Right cardiac atrium (tissue), 5 donors: Measurements from ENCODE around the gene C14orf132. TPM values are rescaled to one million over a fixed set of nuclear protein-coding genes. Genes with fewer than 3 reads are reported as not detected.
A peak's percentile ranks its signal among the peaks of the same experiment; 100 is the strongest.

Source experiments
- ATAC-seq, 2 donors: fragments of 200-7000 bp; cut with Tn5 transposase; one replicate each; pipeline versions ENCODE4 v1.8.0 to v1.9.1; 2020; ENCODE audit warnings: moderate library complexity in 2 of 2, mild to moderate bottlenecking in 1 of 2
- DNase-seq, 3 donors: peaks; one replicate each; pipeline ENCODE4 v3.0.0-alpha.2; 2020
- H3K27ac ChIP-seq: one replicate; pipeline ENCODE4 v1.5.1; 2013; ENCODE audit warnings: mild to moderate bottlenecking, low read length, control low read depth, moderate library complexity
- H3K27me3 ChIP-seq: one replicate; pipeline ENCODE4 v1.6.1; 2013; ENCODE audit not compliant: control insufficient read depth, insufficient read depth
- H3K4me1 ChIP-seq: one replicate; pipeline ENCODE4 v1.6.1; 2013; ENCODE audit warnings: low read length; ENCODE audit not compliant: control insufficient read depth, insufficient read depth
- H3K4me3 ChIP-seq: one replicate; pipeline ENCODE4 v1.5.1; 2013; ENCODE audit warnings: low read length, control low read depth
- H3K9me3 ChIP-seq: one replicate; pipeline ENCODE4 v1.6.1; 2013; ENCODE audit warnings: low read length; ENCODE audit not compliant: control insufficient read depth
- WGBS: extraction: QIAGEN DNeasy Blood & Tissue Kit; methylation state at CpG from one replicate; pipeline ENCODE4 v1.1.7; 2013; 5-methylcytosine and 5-hydroxymethylcytosine counted together
- intact Hi-C, 4 donors: fragments of 100-400 bp; cut with DNase I; formaldehyde crosslinking; loops; one replicate each; pipeline versions ENCODE4 v1.11.0 to v1.14.0; 2022 to 2023
- polyA plus RNA-seq: library from polyadenylated mRNA; stranded (reverse); fragments of 200-250 nt; gene quantifications from one replicate; pipeline ENCODE4 v1.2.3, GENCODE V29; 2013
- total RNA-seq, 4 donors: library from RNA; stranded (reverse); fragmentation: NEBNext Ultra II Directional; extraction: Animal tissue kit (Norgen Biotek cat#: 25700); gene quantifications; one replicate each; pipeline ENCODE4 v1.2.1, GENCODE V29; 2021
- donor health status: healthy with polysubstance abuse.
- donor health status: DM: no; HTN: yes; CAD: no.
- donor health status: DM: no; HTN: no; CAD: no.
- donor health status: DM: no; HTN: yes; CAD: no; lungs with severe emphysema.
- donor health status: DM: yes; HTN: yes; CAD: no.

The C14orf132 gene
- total and polyA plus RNA-seq, 5 donors: 2.9 to 5.3 (median 4.4) TPM

DNA sequence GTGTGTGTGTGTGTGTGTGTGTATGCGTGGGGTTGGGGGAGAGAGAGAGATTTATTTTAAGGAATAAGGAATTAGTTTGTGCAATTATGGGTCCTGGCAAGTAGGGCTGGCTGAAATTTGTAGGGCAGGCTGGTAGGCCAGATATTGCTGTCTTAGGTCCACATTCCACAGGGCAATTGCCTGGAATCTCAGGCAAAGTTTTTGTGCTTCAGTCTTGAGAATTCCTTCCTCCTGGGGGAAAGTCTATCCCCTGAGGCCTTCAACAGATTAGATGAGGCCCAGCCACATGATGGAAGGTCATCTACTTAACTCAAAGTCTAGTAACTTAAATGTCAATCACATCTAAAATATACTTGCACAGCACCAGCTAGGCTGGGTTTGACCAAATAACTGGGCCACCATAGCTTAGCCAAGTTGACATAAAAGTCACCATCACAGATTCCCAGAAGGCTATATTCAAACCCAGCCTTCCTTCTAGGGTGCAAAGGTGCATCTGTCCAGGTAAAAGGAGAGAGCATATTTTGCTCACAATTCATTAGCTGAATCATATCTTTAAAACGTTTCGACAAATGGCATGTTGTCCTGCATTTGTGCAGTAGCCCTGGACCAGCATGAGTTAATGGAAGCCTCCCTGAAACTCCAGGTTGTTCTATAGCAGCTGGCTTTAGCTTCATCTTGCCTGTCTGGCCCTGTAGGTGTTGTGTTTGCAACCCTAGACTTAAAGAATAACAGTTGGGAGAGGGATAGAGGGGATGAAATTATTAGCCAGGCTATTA lies 63.1 kb downstream of the C14orf132 start:
- Histone ChIP-seq H3K4me1 (no peaks in the 10 kb centered on the region), H3K27me3 (no peaks in the 10 kb centered on the region), H3K27ac (no peak overlapping the region), H3K9me3 (no peaks in the 10 kb centered on the region), H3K4me3 (no peak overlapping the region)
- no peak for ATAC-seq
- no peak for DNase-seq
- 68% methylated on average over 3 of the region's 3 CpGs for WGBS
- intact Hi-C loops: loop anchor here in 2 of 4 donors (5.0 to 10.0 kb wide), 2 partner anchors 170 to 323 kb away; no protein-coding TSS in a partner anchor

- Histone ChIP-seq H3K9me3 (no peaks in the 10 kb centered on the region), H3K4me3 (no peak overlapping the region), H3K27me3 (no peaks in the 10 kb centered on the region), H3K27ac (no peak overlapping the region), H3K4me1 (no peaks in the 10 kb centered on the region)
- DNase-seq: no peak
- WGBS: 85% methylated on average over 2 of the region's 2 CpGs
- intact Hi-C loops: loop anchor here in 2 of 4 donors (5.0 to 10.0 kb wide), 2 partner anchors 169 to 322 kb away; no protein-coding TSS in a partner anchor
- no peak for ATAC-seq
These were observed 63.9 kb downstream of the C14orf132 start for GRCh38 chr14:96103075-96103474.

DNA sequence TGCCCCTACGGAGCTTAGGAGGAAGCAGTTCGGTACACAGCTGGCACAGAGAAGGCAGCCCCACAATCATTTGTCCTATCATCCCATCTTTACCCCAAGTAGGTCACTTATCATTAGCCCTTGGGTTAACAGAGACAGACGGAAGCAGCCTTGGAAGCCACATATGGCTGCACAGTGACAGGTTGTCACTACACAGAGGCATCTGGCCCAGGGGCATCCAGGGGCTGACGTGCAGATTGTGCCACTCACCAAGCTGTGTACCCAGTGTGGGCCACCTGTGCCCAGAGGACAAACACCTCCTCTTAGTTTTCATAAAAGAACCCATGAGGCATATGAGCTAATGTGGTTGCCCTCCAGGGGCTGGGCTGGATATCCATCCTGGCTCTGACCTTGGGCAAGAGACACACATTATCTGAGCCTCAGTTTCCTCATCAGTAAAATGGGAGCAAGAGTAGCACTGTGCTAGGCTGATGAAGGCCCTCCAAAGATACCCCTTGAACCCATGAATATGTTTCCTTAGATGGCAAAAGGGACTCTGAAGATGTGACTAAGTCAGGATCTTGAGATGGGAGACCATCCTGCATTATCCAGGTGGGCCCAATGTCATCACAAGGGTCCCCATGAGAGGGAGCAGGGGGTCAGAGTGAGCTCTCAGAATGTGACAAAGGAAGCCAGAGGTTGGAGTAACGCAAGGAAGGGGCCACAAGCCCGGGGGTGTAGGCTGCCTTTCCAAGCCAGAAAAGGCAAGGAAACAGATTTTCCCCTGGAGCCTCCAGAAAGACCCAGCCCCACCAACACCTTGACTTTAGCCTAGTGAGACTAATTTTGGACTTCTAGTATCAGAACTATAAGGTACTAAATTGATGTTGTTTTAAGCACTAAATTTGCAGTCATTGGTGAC lies 64.6 kb downstream of the C14orf132 start:
- H3K27me3 ChIP-seq: no peaks in the 10 kb centered on the region
- no peak overlapping the region for H3K27ac ChIP-seq
- DNase-seq (no peak), ATAC-seq (no peak)
- WGBS: 93% methylated on average over 6 of the region's 6 CpGs
- H3K9me3 ChIP-seq: no peaks in the 10 kb centered on the region
- no peaks in the 10 kb centered on the region for H3K4me1 ChIP-seq
- H3K4me3 ChIP-seq: no peak overlapping the region
- intact Hi-C loops: loop anchor here in 2 of 4 donors (5.0 to 10.0 kb wide), 2 partner anchors 168 to 321 kb away; no protein-coding TSS in a partner anchor

DNA sequence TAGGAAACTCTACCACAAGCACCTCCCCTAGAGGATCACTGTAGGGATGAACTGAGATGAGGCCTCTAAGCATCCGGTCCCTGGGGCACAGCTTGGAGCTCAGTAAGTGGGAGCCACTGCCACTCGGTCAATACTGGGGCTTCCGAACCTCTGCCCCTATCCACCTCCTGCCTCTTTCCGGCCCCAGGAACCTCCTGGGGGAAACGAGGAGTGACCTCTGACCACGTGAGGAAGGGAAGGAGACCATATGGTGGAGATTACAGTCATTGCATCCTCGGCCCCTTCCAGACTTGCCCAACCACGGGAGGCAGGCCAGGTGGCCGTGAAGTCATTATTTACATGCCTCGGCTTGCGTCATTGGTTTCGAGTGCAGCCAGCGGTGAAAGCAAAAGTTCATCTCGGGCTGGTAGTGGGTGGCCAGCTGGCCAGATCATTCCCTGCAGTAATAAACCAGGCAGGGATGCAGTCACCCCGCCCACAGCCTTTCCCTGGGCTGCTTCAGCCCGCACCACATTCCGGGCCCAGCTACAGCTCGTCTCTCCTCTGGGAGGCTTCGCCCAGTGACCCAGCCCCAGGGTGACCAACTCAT lies 65.4 kb downstream of the C14orf132 start:
- ATAC-seq: peak; percentile 68 to 70
- H3K27me3 ChIP-seq: no peaks in the 10 kb centered on the region
- no peaks in the 10 kb centered on the region for H3K4me1 ChIP-seq
- H3K4me3 ChIP-seq: no peak overlapping the region
- peak; percentile 66 to 86 (median 72) for DNase-seq
- intact Hi-C loops: loop anchor here in 2 of 4 donors (5.0 to 10.0 kb wide), 2 partner anchors 168 to 320 kb away; no protein-coding TSS in a partner anchor
- WGBS: 60% methylated on average over 19 of the region's 19 CpGs
- H3K27ac ChIP-seq: no peak overlapping the region
- no peaks in the 10 kb centered on the region for H3K9me3 ChIP-seq

- Histone ChIP-seq H3K27ac (no peak overlapping the region), H3K9me3 (no peaks in the 10 kb centered on the region), H3K27me3 (no peaks in the 10 kb centered on the region), H3K4me1 (no peaks in the 10 kb centered on the region), H3K4me3 (no peak overlapping the region)
- intact Hi-C loops: loop anchor here in 1 of 4 donors (10.0 kb wide), 1 partner anchor 319 kb away; no protein-coding TSS in a partner anchor
- DNase-seq: no peak
- 77% methylated on average over 16 of the region's 16 CpGs for WGBS
- peak in 1 of 2 donors; percentile 8 for ATAC-seq
These were observed 66.1 kb downstream of the C14orf132 start for GRCh38 chr14:96105089-96105925.

DNA sequence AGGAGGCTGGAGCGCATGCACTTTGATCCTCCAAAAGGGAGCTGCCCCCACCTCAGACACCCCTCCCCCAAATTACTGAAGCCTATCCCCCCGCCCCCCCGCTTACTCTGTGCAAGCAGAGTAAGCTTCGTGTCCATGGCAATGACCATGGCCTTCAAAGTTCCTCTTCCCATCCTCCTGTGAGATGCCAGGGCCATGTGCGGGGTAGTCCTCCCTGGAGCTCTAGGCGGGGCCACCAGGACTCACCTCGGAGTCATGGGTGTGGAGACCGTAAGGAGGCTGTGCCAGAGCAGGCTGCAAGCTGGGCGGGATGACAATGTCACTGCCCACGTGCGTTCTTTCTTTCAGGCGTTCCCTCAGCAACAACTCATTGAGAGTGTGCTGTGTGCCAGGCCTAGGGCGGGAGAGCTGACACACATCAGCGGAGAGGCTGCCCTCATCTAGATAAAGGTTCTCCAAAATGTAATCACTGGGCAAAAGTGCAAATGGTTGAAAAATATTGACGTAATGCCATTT lies 66.8 kb downstream of the C14orf132 start:
- peak in 1 of 2 donors; percentile 29 for ATAC-seq
- Histone ChIP-seq H3K4me3 (no peak overlapping the region), H3K4me1 (no peaks in the 10 kb centered on the region), H3K9me3 (no peaks in the 10 kb centered on the region), H3K27me3 (no peaks in the 10 kb centered on the region), H3K27ac (no peak overlapping the region)
- intact Hi-C loops: loop anchor here in 1 of 4 donors (10.0 kb wide), 1 partner anchor 319 kb away; no protein-coding TSS in a partner anchor
- peak in 1 of 3 donors; percentile 61 for DNase-seq
- WGBS: 81% methylated on average over 15 of the region's 15 CpGs

DNA sequence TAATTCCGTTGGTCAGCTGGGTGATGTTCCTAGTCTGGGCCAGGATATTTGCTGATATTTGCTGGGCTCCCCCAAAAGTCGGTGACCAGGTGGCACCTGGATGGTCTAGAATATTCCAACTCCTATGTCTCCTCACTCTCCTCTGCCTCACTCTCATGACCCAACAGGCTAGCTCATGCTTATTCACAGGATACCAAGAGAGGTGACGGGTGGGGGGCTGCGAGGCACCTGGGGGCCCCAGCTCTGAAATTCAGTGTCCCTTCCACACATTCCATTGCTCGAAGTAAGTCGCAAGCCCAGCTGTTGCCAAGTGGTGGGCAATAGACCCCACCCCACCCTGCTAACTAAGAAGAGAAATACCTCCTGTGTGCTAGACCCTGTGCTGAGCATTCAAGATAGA lies 67.7 kb downstream of the C14orf132 start:
- Histone ChIP-seq H3K27ac (no peak overlapping the region), H3K4me1 (no peaks in the 10 kb centered on the region), H3K27me3 (no peaks in the 10 kb centered on the region), H3K4me3 (no peak overlapping the region), H3K9me3 (no peaks in the 10 kb centered on the region)
- intact Hi-C loops: loop anchor here in 1 of 4 donors (10.0 kb wide), 1 partner anchor 318 kb away; no protein-coding TSS in a partner anchor
- 89% methylated on average over 6 of the region's 6 CpGs for WGBS
- DNase-seq (no peak), ATAC-seq (no peak)

- 70% methylated on average over 5 of the region's 5 CpGs for WGBS
- Histone ChIP-seq H3K27ac (no peak overlapping the region), H3K4me3 (no peak overlapping the region), H3K27me3 (no peaks in the 10 kb centered on the region), H3K9me3 (no peaks in the 10 kb centered on the region), H3K4me1 (no peaks in the 10 kb centered on the region)
- no peak for DNase-seq
- ATAC-seq: no peak
- intact Hi-C loops: loop anchor here in 1 of 4 donors (10.0 kb wide), 1 partner anchor 317 kb away; no protein-coding TSS in a partner anchor
These were observed 69.1 kb downstream of the C14orf132 start for GRCh38 chr14:96108061-96108795.

DNA sequence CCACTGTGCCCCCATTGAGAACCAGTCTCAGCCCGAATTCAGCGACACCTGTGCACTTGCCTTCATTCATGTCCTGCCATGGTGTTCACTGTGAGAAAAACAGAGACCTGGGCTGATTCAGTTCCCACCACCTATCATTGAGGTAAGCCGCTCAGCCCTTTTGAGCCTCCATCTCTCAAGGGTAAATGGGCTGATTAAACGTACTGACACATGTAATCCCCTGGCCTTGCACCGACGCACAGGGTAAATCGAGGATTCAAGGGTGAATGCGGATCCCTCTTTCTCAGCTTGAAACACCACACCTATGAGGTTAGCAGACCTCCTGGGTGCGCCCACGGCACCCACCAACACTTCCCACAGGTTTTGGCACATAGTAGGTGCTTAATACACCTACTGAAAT lies 69.7 kb downstream of the C14orf132 start:
- Histone ChIP-seq H3K4me3 (no peak overlapping the region), H3K27ac (no peak overlapping the region), H3K27me3 (no peaks in the 10 kb centered on the region), H3K9me3 (no peaks in the 10 kb centered on the region), H3K4me1 (no peaks in the 10 kb centered on the region)
- DNase-seq (no peak), ATAC-seq (no peak)
- 96% methylated on average over 10 of the region's 10 CpGs for WGBS
- intact Hi-C loops: loop anchor here in 1 of 4 donors (10.0 kb wide), 1 partner anchor 316 kb away; no protein-coding TSS in a partner anchor
